ENCODE data around the gene ZFP2.
"Not testable (repeated sequence)": the region's sequence is repeated elsewhere in the genome, so short reads cannot be mapped to it uniquely, and the experiment has no call there.

The ZFP2 gene

GRCh38 chr5:178895615-178896571, at the start of gene ZFP2:
ZFP2 (plus strand) TSS chr5:178895913; CDS start chr5:178931314, 35,401 bp downstream.
- DNase-seq (ENCODE audit: low read depth in 2 of 2) = peak; percentile 1 to 19

GRCh38 chr5:178849316-178849715, 46.4 kb upstream of the ZFP2 start:
- DNase-seq (ENCODE audit: low read depth in 2 of 2) = no peak

GRCh38 chr5:178851951-178852350, 43.8 kb upstream of the ZFP2 start:
- DNase-seq (ENCODE audit: low read depth in 2 of 2) = no peak

GRCh38 chr5:178854284-178854683, 41.4 kb upstream of the ZFP2 start:
- no peak for DNase-seq (ENCODE audit: low read depth in 2 of 2)

- peak; percentile 70 to 74 for DNase-seq (ENCODE audit: low read depth in 2 of 2)
These were observed 35.8 kb upstream of the ZFP2 start, which contains the start of gene ZNF354B for GRCh38 chr5:178859625-178860521. ZNF354B (plus strand) TSS chr5:178859953; CDS start chr5:178861048, 1,095 bp downstream.

GRCh38 chr5:178860615-178861014, 35.1 kb upstream of the ZFP2 start:
- DNase-seq (ENCODE audit: low read depth in 2 of 2) = not testable (repeated sequence)

GRCh38 chr5:178861627-178862026, 34.1 kb upstream of the ZFP2 start:
- DNase-seq (ENCODE audit: low read depth in 2 of 2) = no peak

GRCh38 chr5:178866946-178867345, 28.8 kb upstream of the ZFP2 start:
- DNase-seq (ENCODE audit: low read depth in 2 of 2) = no peak

GRCh38 chr5:178869577-178869976, 26.1 kb upstream of the ZFP2 start:
- no peak for DNase-seq (ENCODE audit: low read depth in 2 of 2)

GRCh38 chr5:178870411-178870810, 25.3 kb upstream of the ZFP2 start:
- no peak for DNase-seq (ENCODE audit: low read depth in 2 of 2)

GRCh38 chr5:178872302-178872701, 23.4 kb upstream of the ZFP2 start:
- no peak for DNase-seq (ENCODE audit: low read depth in 2 of 2)

- DNase-seq (ENCODE audit: low read depth in 2 of 2) = not testable (repeated sequence)
These were observed 12.5 kb upstream of the ZFP2 start for GRCh38 chr5:178883115-178883694.

- no peak for DNase-seq (ENCODE audit: low read depth in 2 of 2)
These were observed 11.8 kb upstream of the ZFP2 start for GRCh38 chr5:178883815-178884430.

- no peak for DNase-seq (ENCODE audit: low read depth in 2 of 2)
These were observed 3.6 kb downstream of the ZFP2 start for GRCh38 chr5:178899289-178899688.

GRCh38 chr5:178902849-178903248, 7.1 kb downstream of the ZFP2 start:
- no peak for DNase-seq (ENCODE audit: low read depth in 2 of 2)

GRCh38 chr5:178931846-178932760, 36.4 kb downstream of the ZFP2 start:
- DNase-seq (ENCODE audit: low read depth in 2 of 2) = no peak

- DNase-seq (ENCODE audit: low read depth in 2 of 2) = no peak
These were observed 45.1 kb downstream of the ZFP2 start, which contains the start of gene ZNF454 for GRCh38 chr5:178940569-178941360. ZNF454 (plus strand) TSS chr5:178941198; CDS start chr5:178942792, 1,594 bp downstream.

- no peak for DNase-seq (ENCODE audit: low read depth in 2 of 2)
These were observed 45.6 kb downstream of the ZFP2 start for GRCh38 chr5:178941361-178941760.

- DNase-seq (ENCODE audit: low read depth in 2 of 2) = no peak
These were observed 69.8 kb downstream of the ZFP2 start for GRCh38 chr5:178965465-178966055.

Data from activated CD4-positive, alpha-beta T cell treated with anti-CD3 and anti-CD28 coated beads for 24 hours (primary cell).